ENCODE data around the gene SRSF3.
"Not testable (repeated sequence)": the region's sequence is repeated elsewhere in the genome, so short reads cannot be mapped to it uniquely, and the experiment has no call there.

SRSF3 gene

GRCh38 chr6:36605560-36606391 is 11.6 kb downstream of the SRSF3 start:
- no peak overlapping the region for H3K4me3 ChIP-seq (ENCODE audit: low read length)
- no peak for DNase-seq (ENCODE audit: low read depth)
- TF ChIP-seq CTCF (conservative IDR thresholded peaks at IDR 0.05; ENCODE audit: low read depth, low read length): no peak

GRCh38 chr6:36607305-36607682 is 13.1 kb downstream of the SRSF3 start:
- not testable (repeated sequence) for H3K4me3 ChIP-seq (ENCODE audit: low read length); DNase-seq (ENCODE audit: low read depth)

- H3K4me3 ChIP-seq (ENCODE audit: low read length): no peak overlapping the region
- no peak for TF ChIP-seq CTCF (conservative IDR thresholded peaks at IDR 0.05; ENCODE audit: low read depth, low read length)
- DNase-seq (ENCODE audit: low read depth): no peak
Measured at GRCh38 chr6:36607683-36608386, 13.7 kb downstream of the SRSF3 start.

- no peak for DNase-seq (ENCODE audit: low read depth)
- H3K4me3 ChIP-seq (ENCODE audit: low read length): no peak overlapping the region
- no peak for TF ChIP-seq CTCF (conservative IDR thresholded peaks at IDR 0.05; ENCODE audit: low read depth, low read length)
Measured at GRCh38 chr6:36608788-36609563, 14.8 kb downstream of the SRSF3 start.

GRCh38 chr6:36609582-36609981 is 15.4 kb downstream of the SRSF3 start:
- no peak overlapping the region for H3K4me3 ChIP-seq (ENCODE audit: low read length)
- no peak for DNase-seq (ENCODE audit: low read depth)
- no peak for TF ChIP-seq CTCF (conservative IDR thresholded peaks at IDR 0.05; ENCODE audit: low read depth, low read length)

- no peak overlapping the region for H3K4me3 ChIP-seq (ENCODE audit: low read length)
- DNase-seq (ENCODE audit: low read depth): no peak
- no peak for TF ChIP-seq CTCF (conservative IDR thresholded peaks at IDR 0.05; ENCODE audit: low read depth, low read length)
Measured at GRCh38 chr6:36610041-36610955, 16.1 kb downstream of the SRSF3 start.

Measured in retinal pigment epithelial cell (primary cell).